Parathyroid adenoma (tissue), 2 donors: ENCODE results near the gene GSTT4.

Experiments
- H2AFZ ChIP-seq: fragments of 300-600 bp; sonication (generic); one replicate; pipeline ENCODE4 v1.7.0; 2017; ENCODE audit warnings: antibody characterized with exemption, mild to moderate bottlenecking
- H3K27ac ChIP-seq: fragments of 300-600 bp; sonication (generic); one replicate; pipeline ENCODE4 v1.7.0; 2017
- H3K27me3 ChIP-seq: fragments of 300-600 bp; sonication (generic); one replicate; pipeline ENCODE4 v1.7.0; 2017; ENCODE audit warnings: low read length; ENCODE audit not compliant: control insufficient read depth, insufficient read depth
- H3K36me3 ChIP-seq: fragments of 300-600 bp; sonication (generic); one replicate; pipeline ENCODE4 v1.7.0; 2017; ENCODE audit warnings: low read length; ENCODE audit not compliant: control insufficient read depth, insufficient read depth
- H3K4me1 ChIP-seq: fragments of 300-600 bp; sonication (generic); one replicate; pipeline ENCODE4 v1.7.0; 2017; ENCODE audit warnings: control low read depth
- H3K4me2 ChIP-seq: fragments of 300-600 bp; sonication (generic); one replicate; pipeline ENCODE4 v1.7.0; 2017; ENCODE audit warnings: low read length
- H3K4me3 ChIP-seq: fragments of 300-600 bp; sonication (generic); one replicate; pipeline ENCODE4 v1.7.0; 2017; ENCODE audit warnings: low read depth, low read length
- H3K79me2 ChIP-seq: fragments of 300-600 bp; sonication (generic); one replicate; pipeline ENCODE4 v1.7.0; 2017; ENCODE audit warnings: control low read depth
- H3K9ac ChIP-seq: fragments of 300-600 bp; sonication (generic); one replicate; pipeline ENCODE4 v1.7.0; 2017; ENCODE audit warnings: mild to moderate bottlenecking
- H3K9me3 ChIP-seq: fragments of 300-600 bp; sonication (generic); one replicate; pipeline ENCODE4 v1.7.0; 2017; ENCODE audit warnings: low read length; ENCODE audit not compliant: control insufficient read depth
- CTCF ChIP-seq: fragments of 300-600 bp; sonication (generic); IDR thresholded peaks from one replicate; pipeline ENCODE4 v1.7.0; 2017; ENCODE audit warnings: antibody characterized with exemption, mild to moderate bottlenecking
- donor health status: primary hyperparathyroidism.

Gene GSTT4

GRCh38 chr22:24026733-24027132 is 21.5 kb upstream of the GSTT4 start:
- no peak overlapping the region for H3K27ac ChIP-seq
- H3K79me2 ChIP-seq: peaks cover 28% of the 10 kb centered on the region
- H3K4me1 ChIP-seq: no peaks in the 10 kb centered on the region
- no peak overlapping the region for H3K9ac ChIP-seq
- H3K9me3 ChIP-seq: no peaks in the 10 kb centered on the region
- H3K4me3 ChIP-seq: no peak overlapping the region
- no peak overlapping the region for H3K4me2 ChIP-seq
- no peaks in the 10 kb centered on the region for H3K36me3 ChIP-seq
- no peak for TF ChIP-seq CTCF
- H3K27me3 ChIP-seq: no peaks in the 10 kb centered on the region
- H2AFZ ChIP-seq: no peak overlapping the region

GRCh38 chr22:24026056-24026455 is 20.8 kb upstream of the GSTT4 start:
- H3K36me3 ChIP-seq: no peaks in the 10 kb centered on the region
- no peaks in the 10 kb centered on the region for H3K9me3 ChIP-seq
- H3K27ac ChIP-seq: no peak overlapping the region
- peaks cover 23% of the 10 kb centered on the region for H3K79me2 ChIP-seq
- no peak overlapping the region for H3K4me3 ChIP-seq
- no peaks in the 10 kb centered on the region for H3K4me1 ChIP-seq
- no peak for TF ChIP-seq CTCF
- no peak overlapping the region for H2AFZ ChIP-seq
- no peak overlapping the region for H3K9ac ChIP-seq
- H3K4me2 ChIP-seq: no peak overlapping the region
- no peaks in the 10 kb centered on the region for H3K27me3 ChIP-seq

GRCh38 chr22:24025475-24025874 is 20.2 kb upstream of the GSTT4 start:
- Histone ChIP-seq H3K36me3 (no peaks in the 10 kb centered on the region), H3K27me3 (no peaks in the 10 kb centered on the region), H3K9ac (no peak overlapping the region), H3K79me2 (peaks cover 19% of the 10 kb centered on the region), H3K4me2 (no peak overlapping the region), H2AFZ (no peak overlapping the region), H3K9me3 (no peaks in the 10 kb centered on the region), H3K4me3 (no peak overlapping the region), H3K4me1 (no peaks in the 10 kb centered on the region), H3K27ac (no peak overlapping the region)
- TF ChIP-seq CTCF: no peak

- Histone ChIP-seq H3K4me2 (no peak overlapping the region), H2AFZ (no peak overlapping the region), H3K9ac (no peak overlapping the region), H3K4me1 (no peaks in the 10 kb centered on the region), H3K36me3 (no peaks in the 10 kb centered on the region), H3K27ac (no peak overlapping the region), H3K79me2 (peaks cover 16% of the 10 kb centered on the region), H3K4me3 (no peak overlapping the region), H3K27me3 (no peaks in the 10 kb centered on the region), H3K9me3 (no peaks in the 10 kb centered on the region)
- no peak for TF ChIP-seq CTCF
Measured at GRCh38 chr22:24024354-24024753, 19.1 kb upstream of the GSTT4 start.

- TF ChIP-seq CTCF: no peak
- no peak overlapping the region for H3K27ac ChIP-seq
- no peak overlapping the region for H3K4me2 ChIP-seq
- no peaks in the 10 kb centered on the region for H3K4me1 ChIP-seq
- H3K9ac ChIP-seq: no peak overlapping the region
- no peaks in the 10 kb centered on the region for H3K27me3 ChIP-seq
- no peak overlapping the region for H3K4me3 ChIP-seq
- H2AFZ ChIP-seq: no peak overlapping the region
- H3K36me3 ChIP-seq: no peaks in the 10 kb centered on the region
- peaks cover 9% of the 10 kb centered on the region for H3K79me2 ChIP-seq
- no peaks in the 10 kb centered on the region for H3K9me3 ChIP-seq
Measured at GRCh38 chr22:24023204-24023789, 18.0 kb upstream of the GSTT4 start.
